CD8-positive, alpha-beta memory T cell (primary cell): ENCODE measurements around the gene PLCD4. TPM values are rescaled to one million over a fixed set of nuclear protein-coding genes. Genes with fewer than 3 reads are reported as not detected.

ENCODE experiments used
- CTCF ChIA-PET: fragments of 350-600 bp; sonication (Branson Sonifier 250); formaldehyde crosslinking; loops from one replicate; lab custom pipeline; 2021; ENCODE audit warnings: antibody characterized with exemption; lab: Charles Lee
- POLR2A ChIA-PET: fragments of 350-600 bp; sonication (Branson Sonifier 250); formaldehyde crosslinking; loops from one replicate; lab custom pipeline; 2021; ENCODE audit warnings: antibody characterized with exemption; lab: Charles Lee
- DNase-seq, 5 donors: peaks; one replicate each; pipeline versions ENCODE4 v3.0.0 to v3.0.0-alpha.2; 2020 to 2022; ENCODE audit warnings: mixed read lengths in 1 of 5
- H3K27ac ChIP-seq: one replicate; pipeline ENCODE4 v1.7.0; 2013; ENCODE audit warnings: low read depth, mild to moderate bottlenecking, low read length, moderate library complexity
- H3K27me3 ChIP-seq: 2 replicates; pipeline ENCODE4 v1.7.0; 2013; ENCODE audit warnings: low read length, mild to moderate bottlenecking; ENCODE audit not compliant: insufficient read depth, poor library complexity, severe bottlenecking
- H3K36me3 ChIP-seq: 2 replicates; pipeline ENCODE4 v1.7.0; 2013; ENCODE audit warnings: mild to moderate bottlenecking, low read length, moderate library complexity; ENCODE audit not compliant: insufficient read depth
- H3K4me1 ChIP-seq: 2 replicates; pipeline ENCODE4 v1.7.0; 2013; ENCODE audit warnings: mild to moderate bottlenecking, low read length, moderate library complexity; ENCODE audit not compliant: insufficient read depth
- H3K4me3 ChIP-seq: 2 replicates; pipeline ENCODE4 v1.7.0; 2013; ENCODE audit warnings: mild to moderate bottlenecking, low read length
- H3K9me3 ChIP-seq: 2 replicates; pipeline ENCODE4 v1.7.0; 2013; ENCODE audit warnings: mild to moderate bottlenecking, low read length
- H3K27ac Mint-ChIP-seq, 8 donors: one replicate each; pipeline ENCODE4 v1.8.0; 2020 to 2021; ENCODE audit warnings: mixed read lengths in 8 of 8, mild to moderate bottlenecking in 6 of 8, inconsistent platforms in 3 of 8, moderate library complexity in 3 of 8
- H3K27me3 Mint-ChIP-seq, 2 donors: one replicate each; pipeline ENCODE4 v1.8.0; 2020 to 2021; ENCODE audit warnings: mixed read lengths in 2 of 2, mild to moderate bottlenecking in 1 of 2, moderate library complexity in 1 of 2
- H3K36me3 Mint-ChIP-seq, 3 donors: one replicate each; pipeline ENCODE4 v1.8.0; 2020 to 2021; ENCODE audit warnings: mixed read lengths in 3 of 3, inconsistent platforms in 1 of 3, mild to moderate bottlenecking in 1 of 3
- H3K4me1 Mint-ChIP-seq, 3 donors: one replicate each; pipeline ENCODE4 v1.8.0; 2020 to 2021; ENCODE audit warnings: mixed read lengths in 3 of 3, inconsistent platforms in 1 of 3, mild to moderate bottlenecking in 1 of 3
- H3K4me3 Mint-ChIP-seq, 7 donors: one replicate each; pipeline ENCODE4 v1.8.0; 2020 to 2021; ENCODE audit warnings: mixed read lengths in 7 of 7, mild to moderate bottlenecking in 6 of 7, moderate library complexity in 4 of 7, inconsistent platforms in 2 of 7
- H3K9me3 Mint-ChIP-seq, 5 donors: one replicate each; pipeline ENCODE4 v1.8.0; 2020 to 2022; ENCODE audit warnings: mixed read lengths in 5 of 5, mild to moderate bottlenecking in 3 of 5, moderate library complexity in 2 of 5, inconsistent platforms in 1 of 5
- polyA plus RNA-seq: library from polyadenylated mRNA; unstranded; fragments of 300-500 nt; fragmentation: Illumina TruSeq; gene quantifications from one replicate; pipeline ENCODE4 v1.2.3, GENCODE V29; 2021
- total RNA-seq, 2 experiments: library from RNA; stranded (reverse); gene quantifications; one replicate each; pipeline ENCODE4 v1.2.3, GENCODE V29; 2021

Gene PLCD4
- total and polyA plus RNA-seq, 3 experiments from 2014 or later: 0.16 to 0.49 TPM; not detected in 1

- Histone ChIP-seq H3K36me3 (peaks cover 55% of the 10 kb centered on the region), H3K27me3 (no peaks in the 10 kb centered on the region), H3K27ac (no peak overlapping the region), H3K9me3 (no peaks in the 10 kb centered on the region), H3K4me1 (no peaks in the 10 kb centered on the region), H3K4me3 (no peak overlapping the region)
- Mint-ChIP-seq H3K36me3 (peaks cover 5 to 83% (median 24%) of the 10 kb centered on the region in 3 donors), H3K27ac (peak overlapping the region in 3 of 8 donors; percentile 6 to 82 (median 11)), H3K27me3 (peaks cover 0 to 2% of the 10 kb centered on the region in 2 donors), H3K4me1 (peaks cover 4 to 16% (median 13%) of the 10 kb centered on the region in 3 donors), H3K9me3 (no peaks in the 10 kb centered on the region), H3K4me3 (no peak overlapping the region)
- no peak for DNase-seq
- ChIA-PET CTCF (no interaction called here), POLR2A (no interaction called here)
Observed at GRCh38 chr2:218643751-218644310, 36.1 kb downstream of the PLCD4 start.

DNA sequence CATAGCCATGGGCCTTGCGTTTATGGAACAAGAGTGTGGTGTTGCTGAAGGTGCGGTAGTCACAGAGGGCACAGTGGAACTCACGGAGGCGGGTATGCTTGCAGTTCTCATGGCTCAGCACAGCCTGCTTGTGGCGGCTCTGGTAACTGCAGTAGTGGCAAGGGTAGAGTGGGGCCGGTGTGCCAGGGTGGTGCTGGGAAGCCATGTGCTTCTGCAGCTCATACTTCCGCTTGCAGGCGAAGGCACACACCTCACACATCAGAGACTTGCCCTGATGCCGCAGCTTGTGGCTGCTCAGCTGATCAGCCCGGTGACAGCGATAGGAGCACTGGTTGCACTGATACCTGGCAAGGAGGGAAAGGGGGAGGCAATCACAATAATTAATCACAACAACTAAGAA lies 37.0 kb downstream of the PLCD4 start:
- Histone ChIP-seq H3K9me3 (no peaks in the 10 kb centered on the region), H3K27me3 (no peaks in the 10 kb centered on the region), H3K27ac (no peak overlapping the region), H3K36me3 (peaks cover 58% of the 10 kb centered on the region), H3K4me1 (no peaks in the 10 kb centered on the region), H3K4me3 (no peak overlapping the region)
- ChIA-PET CTCF (no interaction called here), POLR2A (no interaction called here)
- Mint-ChIP-seq H3K4me1 (peaks cover 4 to 16% (median 13%) of the 10 kb centered on the region in 3 donors), H3K27me3 (peaks cover 0 to 2% of the 10 kb centered on the region in 2 donors), H3K27ac (peak overlapping the region in 1 of 8 donors; percentile 78), H3K4me3 (no peak overlapping the region), H3K36me3 (peaks cover 5 to 84% (median 22%) of the 10 kb centered on the region in 3 donors), H3K9me3 (no peaks in the 10 kb centered on the region)
- DNase-seq: no peak

DNA sequence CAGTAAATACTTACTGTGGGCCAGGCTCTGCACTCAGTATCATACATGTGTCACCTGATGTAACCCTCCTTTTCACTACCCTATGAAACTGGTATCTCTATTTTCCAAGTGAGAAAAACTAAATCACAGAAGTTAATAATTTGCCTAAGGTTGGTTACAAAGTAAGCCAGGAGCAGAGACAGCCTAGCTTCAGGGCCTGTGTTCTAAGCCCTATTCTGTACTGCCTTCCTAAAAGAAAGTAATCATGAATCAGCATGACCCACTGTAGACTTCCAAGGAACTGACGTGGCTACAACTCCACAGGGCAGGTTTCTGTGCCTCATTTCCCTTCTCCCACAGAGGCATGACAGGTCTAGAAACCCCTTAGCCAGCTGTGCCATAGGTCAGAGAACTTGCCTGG lies 37.4 kb downstream of the PLCD4 start:
- DNase-seq: no peak
- Mint-ChIP-seq H3K27me3 (peaks cover 0 to 2% of the 10 kb centered on the region in 2 donors), H3K36me3 (peaks cover 5 to 86% (median 25%) of the 10 kb centered on the region in 3 donors), H3K4me3 (no peak overlapping the region), H3K4me1 (peaks cover 4 to 16% (median 13%) of the 10 kb centered on the region in 3 donors), H3K9me3 (no peaks in the 10 kb centered on the region), H3K27ac (no peak overlapping the region)
- Histone ChIP-seq H3K4me1 (no peaks in the 10 kb centered on the region), H3K27ac (no peak overlapping the region), H3K27me3 (no peaks in the 10 kb centered on the region), H3K4me3 (no peak overlapping the region), H3K9me3 (no peaks in the 10 kb centered on the region), H3K36me3 (peaks cover 60% of the 10 kb centered on the region)
- ChIA-PET CTCF (interaction anchor here (1.8 to 5.8 kb wide), 2 partner anchors 13 to 67 kb away, joined by 6 to 40 read pairs; partner anchors contain the start of genes BCS1L and ZNF142), POLR2A (no interaction called here)

DNA sequence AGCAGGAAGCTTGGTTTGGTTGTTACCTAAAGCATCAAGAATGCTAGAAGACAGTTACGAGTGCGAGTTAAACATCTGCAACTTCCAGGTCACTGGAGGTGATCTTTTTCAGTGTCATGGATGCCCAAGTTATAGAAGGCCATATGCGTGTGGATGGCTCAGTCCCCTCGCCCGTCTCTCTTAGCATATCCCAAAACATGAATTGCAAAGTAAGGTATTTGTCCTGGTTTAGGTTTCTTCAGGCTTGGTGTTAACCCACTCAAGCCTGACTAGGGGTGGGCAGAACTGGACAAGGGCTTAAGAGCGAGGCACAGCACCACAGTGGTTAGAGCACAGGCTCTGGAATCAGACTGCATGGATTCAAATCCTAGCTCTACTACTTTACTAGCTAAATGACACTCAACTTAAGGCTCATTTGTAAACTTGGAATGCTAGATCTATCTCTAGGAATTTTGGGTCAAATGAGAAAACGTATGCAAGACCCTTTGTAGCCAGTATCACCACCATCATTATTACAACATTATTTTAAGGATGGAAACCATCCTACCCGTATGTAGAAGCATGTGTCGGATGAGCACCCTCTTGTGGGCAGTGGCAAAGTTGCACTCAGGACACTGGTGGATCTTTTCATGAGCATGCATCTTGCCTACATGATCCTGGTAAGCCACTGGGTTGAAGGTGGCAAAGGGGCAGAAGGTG lies 40.5 kb downstream of the PLCD4 start:
- peaks cover 5 to 93% (median 20%) of the 10 kb centered on the region in 3 donors for H3K36me3 Mint-ChIP-seq
- peak overlapping the region in 4 of 8 donors; percentile 6 to 76 (median 32) for H3K27ac Mint-ChIP-seq

GRCh38 chr2:218648787-218649100 lies 41.0 kb downstream of the PLCD4 start:
- H3K4me1 ChIP-seq: no peaks in the 10 kb centered on the region
- ChIA-PET POLR2A (interaction anchor here (0.6 kb wide), 1 partner anchor 1423 kb away, joined by 3 read pairs; no protein-coding TSS in a partner anchor), CTCF (interaction anchor here (1.0 to 5.8 kb wide), 3 partner anchors 10 to 347 kb away, joined by 3 to 40 read pairs (median 3); partner anchors contain the start of genes BCS1L and ZNF142)
- H3K27ac Mint-ChIP-seq: peak overlapping the region in 2 of 8 donors; percentile 6 to 76
- DNase-seq: no peak
- H3K36me3 ChIP-seq: peaks cover 71% of the 10 kb centered on the region
- no peaks in the 10 kb centered on the region for H3K9me3 ChIP-seq
- no peak overlapping the region for H3K4me3 ChIP-seq
- no peaks in the 10 kb centered on the region for H3K27me3 ChIP-seq
- peaks cover 5 to 91% (median 20%) of the 10 kb centered on the region in 3 donors for H3K36me3 Mint-ChIP-seq
- H3K4me1 Mint-ChIP-seq: peaks cover 9 to 18% (median 13%) of the 10 kb centered on the region in 3 donors
- peaks cover 0 to 2% of the 10 kb centered on the region in 2 donors for H3K27me3 Mint-ChIP-seq
- no peak overlapping the region for H3K4me3 Mint-ChIP-seq
- no peaks in the 10 kb centered on the region for H3K9me3 Mint-ChIP-seq
- H3K27ac ChIP-seq: no peak overlapping the region

More for the DNA sequence above, 40.5 kb downstream of the PLCD4 start:
- H3K4me1 Mint-ChIP-seq: peaks cover 9 to 18% (median 13%) of the 10 kb centered on the region in 3 donors
- peaks cover 0 to 2% of the 10 kb centered on the region in 2 donors for H3K27me3 Mint-ChIP-seq
- no peaks in the 10 kb centered on the region for H3K27me3 ChIP-seq
- ChIA-PET POLR2A (interaction anchor here (0.8 kb wide), 1 partner anchor 248 kb away, joined by 3 read pairs; no protein-coding TSS in a partner anchor), CTCF (interaction anchor here (0.5 to 5.8 kb wide), 7 partner anchors 10 to 346 kb away, joined by 3 to 40 read pairs (median 3); partner anchors contain the start of genes BCS1L and ZNF142)
- H3K9me3 ChIP-seq: no peaks in the 10 kb centered on the region
- no peaks in the 10 kb centered on the region for H3K9me3 Mint-ChIP-seq
- peaks cover 71% of the 10 kb centered on the region for H3K36me3 ChIP-seq
- H3K4me3 Mint-ChIP-seq: no peak overlapping the region
- H3K27ac ChIP-seq: no peak overlapping the region
- H3K4me1 ChIP-seq: no peaks in the 10 kb centered on the region
- H3K4me3 ChIP-seq: no peak overlapping the region
- peak in 4 of 5 donors; percentile 16 to 61 (median 32) for DNase-seq

DNA sequence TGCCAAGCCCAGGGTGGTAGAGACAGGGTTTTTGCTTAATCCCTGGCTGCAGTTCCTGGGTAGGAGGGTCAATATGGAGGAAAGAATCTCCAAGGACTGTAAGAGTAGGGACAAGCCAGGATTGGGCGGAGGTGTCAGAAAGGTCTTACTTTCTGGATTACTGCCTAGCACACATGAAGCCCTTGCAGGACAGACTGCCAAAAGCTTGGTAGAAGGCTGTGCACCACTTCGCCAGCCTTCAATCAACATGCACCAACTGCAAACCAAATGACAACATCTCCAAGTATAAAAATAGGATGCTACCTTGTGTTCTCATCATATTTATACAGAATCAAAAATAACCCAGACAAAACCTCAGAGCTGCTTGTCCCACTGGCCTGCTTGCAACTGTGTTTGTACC lies 48.1 kb downstream of the PLCD4 start:
- Histone ChIP-seq H3K27ac (no peak overlapping the region), H3K9me3 (no peaks in the 10 kb centered on the region), H3K36me3 (peaks cover 28% of the 10 kb centered on the region), H3K4me3 (no peak overlapping the region), H3K27me3 (no peaks in the 10 kb centered on the region), H3K4me1 (peaks cover 19% of the 10 kb centered on the region)
- H3K4me3 Mint-ChIP-seq: no peak overlapping the region
- H3K9me3 Mint-ChIP-seq: no peaks in the 10 kb centered on the region
- DNase-seq: no peak
- H3K4me1 Mint-ChIP-seq: peaks cover 31 to 46% (median 43%) of the 10 kb centered on the region in 3 donors
- H3K27me3 Mint-ChIP-seq: no peaks in the 10 kb centered on the region
- H3K36me3 Mint-ChIP-seq: peaks cover 0 to 73% (median 9%) of the 10 kb centered on the region in 3 donors
- POLR2A ChIA-PET: no interaction called here
- no peak overlapping the region for H3K27ac Mint-ChIP-seq
- CTCF ChIA-PET: interaction anchor here (1.4 to 4.8 kb wide), 2 partner anchors 8 to 192 kb away, joined by 3 to 40 read pairs; no protein-coding TSS in a partner anchor

DNA sequence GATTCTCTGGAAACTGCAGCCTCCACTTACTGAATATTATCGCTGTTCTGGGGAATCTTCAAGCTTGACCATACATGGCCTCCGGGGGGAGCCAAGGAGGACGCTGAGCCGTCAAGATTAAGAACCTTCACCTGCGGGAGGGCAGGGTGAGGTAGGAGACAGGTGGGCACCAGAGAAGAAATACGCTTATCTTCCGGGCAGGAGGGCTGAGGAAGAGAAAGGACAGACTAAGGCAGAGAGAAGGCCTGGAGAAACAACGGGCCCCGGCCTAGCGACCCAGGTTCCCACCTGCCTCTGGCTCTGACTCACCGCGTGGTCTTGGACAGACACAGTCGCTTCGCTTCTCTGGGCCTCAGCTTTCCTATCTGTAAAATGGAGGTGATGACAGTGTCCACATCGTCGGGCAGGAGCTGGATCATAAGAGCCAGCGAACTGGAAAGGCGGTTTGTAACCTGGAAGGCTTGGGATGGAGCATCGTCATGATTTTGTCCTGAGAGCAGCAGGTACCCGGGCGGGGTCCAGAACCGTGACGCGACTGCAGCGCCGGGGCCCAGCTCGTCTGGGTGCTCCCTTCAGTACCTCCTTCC lies 51.1 kb downstream of the PLCD4 start:
- Mint-ChIP-seq H3K9me3 (no peaks in the 10 kb centered on the region), H3K4me3 (peak overlapping the region; percentile 90 to 98 (median 94)), H3K4me1 (peaks cover 26 to 44% (median 43%) of the 10 kb centered on the region in 3 donors), H3K27ac (peak overlapping the region; percentile 61 to 98 (median 94)), H3K27me3 (no peaks in the 10 kb centered on the region), H3K36me3 (peaks cover 0 to 68% (median 17%) of the 10 kb centered on the region in 3 donors)
- ChIA-PET CTCF (interaction anchor here (0.8 to 4.8 kb wide), 11 partner anchors 11 to 302 kb away, joined by 3 to 40 read pairs (median 4); partner anchors contain the start of genes CATIP, RNF25, STK36 and WNT10A), POLR2A (interaction anchor here (0.8 to 3.5 kb wide), 4 partner anchors 12 to 389 kb away, joined by 3 to 39 read pairs (median 8); partner anchors contain the start of genes AAMP, PNKD, RNF25 and STK36)
- DNase-seq: peak in 3 of 5 donors; percentile 14 to 32 (median 19)
- Histone ChIP-seq H3K9me3 (no peaks in the 10 kb centered on the region), H3K27me3 (no peaks in the 10 kb centered on the region), H3K4me1 (peaks cover 19% of the 10 kb centered on the region), H3K27ac (peak overlapping the region; percentile 80), H3K4me3 (peak overlapping the region; percentile 88), H3K36me3 (peaks cover 25% of the 10 kb centered on the region)
